PC-9 (cell line): ENCODE measurements around the gene KRTAP10-5. TPM values are rescaled to one million over a fixed set of nuclear protein-coding genes. Genes with fewer than 3 reads are reported as not detected.
"Not testable (repeated sequence)": the region's sequence is repeated elsewhere in the genome, so short reads cannot be mapped to it uniquely, and the experiment has no call there.

ENCODE experiments used
- BruUV-seq: library from RNA; stranded (reverse); fragments of 400-500 nt; replicated peaks from 2 replicates; lab custom pipeline; 2021; lab: Mats Ljungman, UMichigan
- CTCF ChIA-PET: fragments of 300-600 bp; sonication (Branson Sonifier 250); formaldehyde crosslinking; loops from one replicate; lab custom pipeline; 2022; ENCODE audit warnings: antibody characterized with exemption; lab: Charles Lee
- POLR2A ChIA-PET: fragments of 300-600 bp; sonication (Branson Sonifier 250); formaldehyde crosslinking; loops from one replicate; lab custom pipeline; 2022; ENCODE audit warnings: antibody characterized with exemption; ENCODE audit not compliant: unreplicated experiment; lab: Charles Lee
- DNase-seq, 2 experiments: peaks; one replicate each; pipeline versions ENCODE4 v3.0.0 to v3.0.0-alpha.2; 2015 to 2022; ENCODE audit warnings: mixed read lengths in 1 of 2
- H2AFZ ChIP-seq: fragments of 200-600 bp; sonication (generic); 2 replicates; pipeline ENCODE4 v1.8.1; 2017; ENCODE audit warnings: antibody characterized with exemption
- H3F3A ChIP-seq: fragments of 200-600 bp; sonication (generic); 2 replicates; pipeline ENCODE4 v1.8.1; 2017; ENCODE audit warnings: antibody characterized with exemption, mild to moderate bottlenecking, low read depth; ENCODE audit not compliant: insufficient read depth
- H3K27ac ChIP-seq: fragments of 200-600 bp; sonication (generic); 2 replicates; pipeline ENCODE4 v1.6.1; 2016; ENCODE audit warnings: mixed run types
- H3K27me3 ChIP-seq: fragments of 200-600 bp; sonication (generic); 2 replicates; pipeline ENCODE4 v1.6.1; 2016; ENCODE audit warnings: low read depth, mixed run types; ENCODE audit not compliant: insufficient read depth
- H3K36me3 ChIP-seq: fragments of 200-600 bp; sonication (generic); 2 replicates; pipeline ENCODE4 v1.6.1; 2016; ENCODE audit warnings: low read depth, mixed run types
- H3K4me1 ChIP-seq: fragments of 200-600 bp; sonication (generic); replicated peaks from 2 replicates; pipeline ENCODE4 v1.6.1; 2016; ENCODE audit warnings: mixed run types; ENCODE audit not compliant: insufficient read depth
- H3K4me2 ChIP-seq: fragments of 200-600 bp; sonication (generic); 2 replicates; pipeline ENCODE4 v1.6.1; 2017; ENCODE audit warnings: mixed run types
- H3K4me3 ChIP-seq: fragments of 200-600 bp; sonication (generic); 2 replicates; pipeline ENCODE4 v1.6.1; 2016; ENCODE audit warnings: mixed run types
- H3K79me2 ChIP-seq: fragments of 200-600 bp; sonication (generic); 2 replicates; pipeline ENCODE4 v1.6.1; 2017; ENCODE audit warnings: low read depth, mixed run types
- H3K9me2 ChIP-seq: fragments of 200-600 bp; sonication (generic); 2 replicates; pipeline ENCODE4 v1.8.1; 2017; ENCODE audit warnings: mild to moderate bottlenecking; ENCODE audit not compliant: insufficient read depth
- H3K9me3 ChIP-seq: fragments of 200-600 bp; sonication (generic); 2 replicates; pipeline ENCODE4 v1.8.1; 2016; ENCODE audit warnings: low read depth; ENCODE audit not compliant: insufficient read depth
- H4K20me1 ChIP-seq: fragments of 200-600 bp; sonication (generic); 2 replicates; pipeline ENCODE4 v1.8.1; 2017; ENCODE audit not compliant: insufficient read depth
- CTCF ChIP-seq: fragments of 200-600 bp; sonication (generic); conservative IDR thresholded peaks from 2 replicates; pipeline ENCODE4 v1.6.1; 2017; ENCODE audit warnings: mixed run types, antibody characterized with exemption, mild to moderate bottlenecking, moderate library complexity
- EZH2 ChIP-seq: fragments of 200-600 bp; sonication (generic); IDR thresholded peaks from 2 replicates; pipeline ENCODE4 v1.8.0; 2017; ENCODE audit warnings: antibody characterized with exemption, low read depth
- intact Hi-C: fragments of 100-400 bp; cut with micrococcal nuclease; formaldehyde crosslinking; loops from one replicate; pipeline ENCODE4 v1.10.0; 2022; ENCODE audit not compliant: unreplicated experiment
- total RNA-seq: library from RNA; stranded (reverse); gene quantifications from 2 replicates; pipeline ENCODE4 v1.2.3, GENCODE V29; 2021

KRTAP10-5 gene
- total RNA-seq, 1 experiment from 2014 or later = not detected

- H4K20me1 ChIP-seq = no peaks in the 10 kb centered on the region
- H3K9me3 ChIP-seq = no peaks in the 10 kb centered on the region
- H3K79me2 ChIP-seq = no peaks in the 10 kb centered on the region
- ChIA-PET CTCF (no interaction called here), POLR2A (no interaction called here)
- H3F3A ChIP-seq = no peaks in the 10 kb centered on the region
- no peaks in the 10 kb centered on the region for H3K9me2 ChIP-seq
- H3K27me3 ChIP-seq = peaks cover 66% of the 10 kb centered on the region
- H3K4me3 ChIP-seq = no peak overlapping the region
- TF ChIP-seq CTCF (no peak), EZH2 (no peak)
- H3K4me2 ChIP-seq = no peak overlapping the region
- intact Hi-C loops = no loop called here
- no peak overlapping the region for H3K27ac ChIP-seq
- H3K36me3 ChIP-seq = no peaks in the 10 kb centered on the region
- no peak overlapping the region for H2AFZ ChIP-seq
- DNase-seq = no peak
- BruUV-seq = no TSS peak
- no peaks in the 10 kb centered on the region for H3K4me1 ChIP-seq
These were observed 22.9 kb upstream of the KRTAP10-5 start for GRCh38 chr21:44603109-44603875.

GRCh38 chr21:44602463-44602850, 22.1 kb upstream of the KRTAP10-5 start:
- Histone ChIP-seq H3K27me3 (peaks cover 65% of the 10 kb centered on the region), H3K4me3 (no peak overlapping the region), H2AFZ (no peak overlapping the region), H3K9me3 (no peaks in the 10 kb centered on the region), H3K27ac (no peak overlapping the region), H4K20me1 (no peaks in the 10 kb centered on the region), H3F3A (no peaks in the 10 kb centered on the region), H3K9me2 (no peaks in the 10 kb centered on the region), H3K4me2 (no peak overlapping the region), H3K36me3 (no peaks in the 10 kb centered on the region), H3K79me2 (no peaks in the 10 kb centered on the region), H3K4me1 (no peaks in the 10 kb centered on the region)
- POLR2A ChIA-PET = no interaction called here
- CTCF ChIA-PET = no interaction called here
- no peak for TF ChIP-seq CTCF
- no peak for TF ChIP-seq EZH2
- no peak for DNase-seq
- intact Hi-C loops = no loop called here
- no TSS peak for BruUV-seq

- intact Hi-C loops = no loop called here
- ChIA-PET POLR2A (no interaction called here), CTCF (no interaction called here)
- DNase-seq = no peak
- Histone ChIP-seq H3K36me3 (no peaks in the 10 kb centered on the region), H3K79me2 (no peaks in the 10 kb centered on the region), H3K27ac (no peak overlapping the region), H3K9me2 (no peaks in the 10 kb centered on the region), H3K9me3 (no peaks in the 10 kb centered on the region), H3F3A (no peaks in the 10 kb centered on the region), H4K20me1 (no peaks in the 10 kb centered on the region), H3K4me2 (no peak overlapping the region), H3K4me3 (no peak overlapping the region), H3K27me3 (peaks cover 62% of the 10 kb centered on the region), H2AFZ (no peak overlapping the region), H3K4me1 (no peaks in the 10 kb centered on the region)
- TF ChIP-seq EZH2 (no peak), CTCF (no peak)
- no TSS peak for BruUV-seq
These were observed 21.4 kb upstream of the KRTAP10-5 start for GRCh38 chr21:44601596-44602462.

GRCh38 chr21:44601091-44601490, 20.7 kb upstream of the KRTAP10-5 start:
- intact Hi-C loops, H3F3A ChIP-seq, H3K9me2 ChIP-seq, H4K20me1 ChIP-seq, H3K79me2 ChIP-seq, H3K4me1 ChIP-seq, H3K36me3 ChIP-seq, DNase-seq, BruUV-seq, H3K9me3 ChIP-seq, H3K4me2 ChIP-seq, CTCF ChIA-PET, H3K4me3 ChIP-seq, H3K27ac ChIP-seq, POLR2A ChIA-PET, H2AFZ ChIP-seq: not testable (repeated sequence)
- H3K27me3 ChIP-seq = peaks cover 59% of the 10 kb centered on the region
